Tibial nerve (tissue), 4 donors: ENCODE data around the gene TXK.

Experiments
- CTCF ChIP-seq, 5 experiments: fragments of 200-600 bp in 3 of 5; fragments of 450-650 bp in 2 of 5; sonication (generic) in 3 of 5; IDR thresholded peaks; one replicate each; pipeline ENCODE4 v1.5.1; 2016 to 2019; ENCODE audit warnings: antibody characterized with exemption in 5 of 5, mild to moderate bottlenecking in 3 of 5, moderate library complexity in 2 of 5
- EP300 ChIP-seq, 2 donors: sonication (generic); formaldehyde crosslinking; IDR thresholded peaks; one replicate each; pipeline ENCODE4 v1.6.1; 2017; ENCODE audit warnings: antibody characterized with exemption in 2 of 2, mild to moderate bottlenecking in 1 of 2

DNA sequence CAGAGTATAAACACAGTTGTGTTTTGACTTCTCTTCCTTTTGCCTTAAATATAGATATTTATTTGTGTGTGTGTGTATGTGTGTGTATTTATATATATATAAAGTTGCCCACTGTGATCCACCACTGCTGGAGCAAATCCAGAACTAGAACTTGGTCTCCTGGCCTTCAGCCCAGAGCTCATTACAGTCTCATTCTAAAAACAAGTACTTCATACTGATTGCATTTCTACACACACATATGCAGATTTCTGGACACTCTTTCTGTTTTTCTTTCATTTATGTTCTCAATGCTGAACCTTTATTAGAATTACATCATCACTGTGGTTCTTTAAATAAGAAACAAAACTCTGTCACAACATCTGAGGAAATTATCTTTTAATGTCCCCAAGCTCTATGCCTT lies 381 bp downstream of the TXK start:
- TF ChIP-seq CTCF (IDR thresholded peaks at IDR 0.05) (no peak), EP300 (IDR thresholded peaks at IDR 0.05) (no peak)
